LHCN-M2 (cell line): Measurements from ENCODE around the gene VPS16. TPM values are rescaled to one million over a fixed set of nuclear protein-coding genes. Genes with fewer than 3 reads are reported as not detected.

Experiments
- DNase-seq: peaks from one replicate; pipeline ENCODE4 v3.0.0-alpha.2; 2012; ENCODE audit warnings: low read depth
- total RNA-seq: library from RNA; depleted of rRNA; stranded (reverse); fragments of >200 nt; gene quantifications from 2 replicates; pipeline ENCODE4 v1.2.3, GENCODE V29; 2014; rRNA removed

VPS16 gene
- total RNA-seq, 1 experiment from 2014 or later = 41.8 TPM

GRCh38 chr20:2899243-2899642, 58.7 kb downstream of the VPS16 start:
- no peak for DNase-seq

DNA sequence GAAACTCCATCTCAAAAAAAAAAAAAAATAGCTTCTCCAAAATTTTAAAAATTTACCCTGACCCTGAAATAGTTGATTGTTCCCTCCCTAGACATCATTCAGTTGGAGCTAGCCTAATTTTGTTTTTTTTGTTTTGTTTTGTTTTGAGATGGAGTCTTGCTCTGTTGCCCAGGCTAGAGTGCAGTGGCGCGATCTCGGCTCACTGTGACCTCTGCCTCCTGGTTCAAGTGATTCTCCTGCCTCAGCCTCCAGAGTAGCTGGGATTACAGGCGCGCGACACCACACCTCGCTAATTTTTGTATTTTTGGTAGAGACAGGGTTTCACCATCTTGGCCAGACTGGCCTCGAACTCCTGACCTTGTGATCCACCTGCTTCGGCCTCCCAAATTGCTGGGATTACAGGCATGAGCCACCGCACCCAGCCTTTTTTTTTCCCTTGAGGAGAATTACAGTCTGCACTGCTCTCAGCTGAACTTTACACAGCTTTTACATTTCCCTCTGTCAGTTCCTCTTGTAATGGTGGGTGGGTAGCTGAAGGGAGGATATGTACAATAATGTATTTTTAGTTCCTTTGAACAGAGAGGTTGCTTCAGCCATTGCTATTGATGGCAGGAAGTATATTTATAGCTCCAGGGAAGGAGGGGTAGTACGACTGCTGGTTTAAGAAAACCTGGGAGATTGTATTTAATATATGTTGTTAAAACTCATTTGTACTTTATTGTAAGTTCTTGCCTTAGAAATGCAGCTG, 60.5 kb downstream of the VPS16 start:
- no peak for DNase-seq

GRCh38 chr20:2902291-2902690, 61.7 kb downstream of the VPS16 start:
- no peak for DNase-seq

DNA sequence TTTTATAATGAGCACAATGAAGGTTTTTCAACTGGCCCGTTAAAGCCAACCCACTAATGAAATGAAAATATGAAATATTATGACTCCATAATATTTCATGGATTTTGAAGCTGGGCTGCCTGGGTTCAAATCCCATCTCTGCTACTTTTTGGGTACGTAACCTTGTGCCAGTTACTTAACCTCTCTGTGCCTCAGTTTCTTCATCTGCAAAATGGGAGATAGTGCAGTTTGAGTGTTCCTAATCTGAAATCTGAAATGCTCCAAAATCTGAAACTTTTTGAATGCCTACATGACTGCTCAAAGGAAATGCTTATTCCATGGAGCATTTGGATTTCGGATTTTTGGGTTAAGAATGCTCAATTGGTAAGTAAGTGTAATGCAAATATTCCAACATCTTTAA, 62.3 kb downstream of the VPS16 start:
- no peak for DNase-seq

- no peak for DNase-seq
These were observed 63.1 kb downstream of the VPS16 start for GRCh38 chr20:2903686-2904085.

DNA sequence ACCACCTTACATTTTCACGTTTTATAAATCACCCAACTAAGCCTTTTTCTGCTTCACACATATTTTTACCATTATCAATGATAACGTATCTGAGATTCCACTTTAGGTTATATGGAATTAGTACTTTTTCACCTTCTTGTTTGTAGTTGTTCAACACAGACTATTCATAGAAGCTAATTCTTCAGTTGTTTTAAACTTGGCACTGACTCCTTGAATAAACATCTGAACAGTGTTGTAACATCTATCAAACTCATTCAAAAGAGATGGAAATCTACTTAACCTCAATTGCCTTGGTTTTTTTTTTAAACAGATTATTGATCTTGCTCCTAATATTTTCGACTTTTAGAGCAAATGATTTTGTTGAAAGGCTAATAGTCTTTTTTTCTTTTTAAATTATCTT, 67.0 kb downstream of the VPS16 start:
- no peak for DNase-seq

DNA sequence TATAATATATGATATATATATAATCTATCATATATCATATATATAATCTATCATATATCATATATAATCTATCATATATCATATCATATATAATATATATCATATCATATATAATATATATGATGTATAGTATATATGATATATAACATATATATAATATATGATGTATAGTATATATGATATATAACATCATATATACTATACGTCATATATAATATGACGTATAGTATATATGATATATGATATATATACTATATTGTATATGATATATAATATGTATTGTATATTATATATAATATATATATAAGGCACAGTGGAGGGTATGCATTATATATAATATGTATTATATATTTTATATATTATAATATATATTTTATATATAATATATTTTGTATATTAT, 69.4 kb downstream of the VPS16 start:
- DNase-seq = no peak

- no peak for DNase-seq
These were observed 70.7 kb downstream of the VPS16 start for GRCh38 chr20:2911200-2911599.

DNA sequence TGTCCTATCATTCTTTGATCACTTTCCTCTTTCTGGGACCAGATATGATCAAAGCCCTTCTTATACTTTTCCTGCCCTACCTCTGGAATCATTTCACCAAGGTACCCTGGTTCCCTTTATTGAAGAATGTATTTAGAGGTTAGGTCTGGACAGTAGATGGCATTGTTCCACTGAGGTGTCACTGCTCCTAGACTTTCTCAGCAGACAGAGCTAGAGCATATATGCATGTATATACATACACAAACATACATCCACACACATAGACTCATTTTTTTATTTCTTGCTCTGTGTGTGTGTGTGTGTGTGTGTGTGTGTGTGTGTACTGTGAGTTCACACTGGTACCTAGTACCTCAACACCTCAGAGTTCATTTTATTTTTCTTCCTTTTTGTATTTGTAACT, 73.6 kb downstream of the VPS16 start:
- no peak for DNase-seq

Other genes starting within 250 kb of the VPS16 start
- 185 and 204 TPM in 2 replicates for gene NOP56, start 188.1 kb upstream of the VPS16 start, total RNA-seq
- 129 and 130 TPM in 2 replicates for gene IDH3B, start 176.5 kb upstream of the VPS16 start, total RNA-seq
- 0.06 and 0.19 TPM in 2 replicates for gene EBF4, start 148.0 kb upstream of the VPS16 start, total RNA-seq
- gene CPXM1, start 40.1 kb upstream of the VPS16 start, total RNA-seq = not detected in 2 replicates
- gene C20orf141, start 25.8 kb upstream of the VPS16 start, total RNA-seq = not detected in 2 replicates
- gene TMEM239, start 24.4 kb upstream of the VPS16 start, total RNA-seq = not detected in 2 replicates
- gene PCED1A, start 90 bp upstream of the VPS16 start, total RNA-seq = 28.0 and 43.9 TPM in 2 replicates
- gene PTPRA, start 32.7 kb downstream of the VPS16 start, total RNA-seq = 25.1 and 38.5 TPM in 2 replicates
- gene GNRH2, start 202.9 kb downstream of the VPS16 start, total RNA-seq = not detected in 2 replicates
- gene MRPS26, start 205.3 kb downstream of the VPS16 start, total RNA-seq = 58.4 and 66.9 TPM in 2 replicates
- not detected in 2 replicates for gene OXT, start 230.9 kb downstream of the VPS16 start, total RNA-seq
- gene AVP, start 244.0 kb downstream of the VPS16 start, total RNA-seq = not detected in 2 replicates